22Rv1 (cell line): ENCODE measurements around the gene SIRT7.

Experiments
- H3K27ac ChIP-seq: fragments of 450-650 bp; 2 replicates; pipeline ENCODE4 v1.5.1; 2017
- ZFX ChIP-seq: fragments of 450-650 bp; IDR thresholded peaks from 2 replicates; pipeline ENCODE4 v1.6.1; 2017; ENCODE audit warnings: antibody characterized with exemption, borderline replicate concordance
- TF ChIP-seq, protein P1 (sequence below): fragments of 450-650 bp; IDR thresholded peaks from 2 replicates; pipeline ENCODE4 v1.5.1; 2017; ENCODE audit warnings: mild to moderate bottlenecking

Gene SIRT7

DNA sequence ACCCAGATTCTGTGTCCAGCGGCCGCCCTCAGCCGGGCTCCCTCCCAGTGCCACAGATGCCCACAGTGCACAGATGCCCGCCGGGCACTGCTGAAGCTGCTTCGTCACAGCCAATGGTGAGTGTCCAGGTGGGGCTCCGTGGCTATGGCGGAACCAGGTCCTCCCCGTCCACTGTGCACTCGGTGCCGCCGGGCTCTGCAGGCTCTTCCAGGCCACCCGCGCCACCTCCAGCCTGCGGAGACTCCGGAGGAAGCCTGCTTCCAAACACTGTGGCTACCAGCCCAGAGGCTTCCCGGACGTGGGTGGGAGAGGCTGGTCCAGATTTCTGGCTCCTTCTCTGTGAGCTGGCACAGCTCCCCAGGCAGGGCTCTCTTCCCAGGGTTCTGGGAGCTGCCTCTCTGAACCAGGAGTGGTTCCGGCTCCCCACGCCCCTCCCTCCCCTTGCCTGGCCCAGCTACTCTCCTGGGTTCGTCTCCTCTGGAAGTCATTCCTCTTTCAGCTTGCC lies 22.0 kb upstream of the SIRT7 start:
- no peak overlapping the region for H3K27ac ChIP-seq
- TF ChIP-seq, protein P1, sequence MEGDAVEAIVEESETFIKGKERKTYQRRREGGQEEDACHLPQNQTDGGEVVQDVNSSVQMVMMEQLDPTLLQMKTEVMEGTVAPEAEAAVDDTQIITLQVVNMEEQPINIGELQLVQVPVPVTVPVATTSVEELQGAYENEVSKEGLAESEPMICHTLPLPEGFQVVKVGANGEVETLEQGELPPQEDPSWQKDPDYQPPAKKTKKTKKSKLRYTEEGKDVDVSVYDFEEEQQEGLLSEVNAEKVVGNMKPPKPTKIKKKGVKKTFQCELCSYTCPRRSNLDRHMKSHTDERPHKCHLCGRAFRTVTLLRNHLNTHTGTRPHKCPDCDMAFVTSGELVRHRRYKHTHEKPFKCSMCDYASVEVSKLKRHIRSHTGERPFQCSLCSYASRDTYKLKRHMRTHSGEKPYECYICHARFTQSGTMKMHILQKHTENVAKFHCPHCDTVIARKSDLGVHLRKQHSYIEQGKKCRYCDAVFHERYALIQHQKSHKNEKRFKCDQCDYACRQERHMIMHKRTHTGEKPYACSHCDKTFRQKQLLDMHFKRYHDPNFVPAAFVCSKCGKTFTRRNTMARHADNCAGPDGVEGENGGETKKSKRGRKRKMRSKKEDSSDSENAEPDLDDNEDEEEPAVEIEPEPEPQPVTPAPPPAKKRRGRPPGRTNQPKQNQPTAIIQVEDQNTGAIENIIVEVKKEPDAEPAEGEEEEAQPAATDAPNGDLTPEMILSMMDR: no peak
- TF ChIP-seq ZFX: no peak

DNA sequence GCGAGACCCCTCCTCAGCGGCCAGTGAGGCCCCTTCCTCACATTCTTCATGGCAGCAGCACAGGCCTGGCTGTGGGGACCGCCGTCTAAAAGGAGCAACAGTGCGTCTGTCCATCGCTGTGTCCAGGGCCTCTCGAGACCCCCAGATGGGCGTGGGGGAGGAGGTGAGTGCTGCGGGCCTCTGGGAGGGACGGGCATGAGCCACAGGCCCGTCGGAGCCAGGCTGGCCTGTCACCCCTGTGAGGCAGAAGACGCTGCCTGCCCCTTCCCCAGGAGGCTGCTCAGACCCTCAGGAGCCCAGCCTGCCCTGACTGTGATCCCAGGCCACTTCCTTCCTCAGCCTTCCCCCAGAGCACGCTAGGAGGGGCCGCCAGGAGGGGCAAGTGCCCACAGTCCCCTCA lies 21.2 kb upstream of the SIRT7 start:
- no peak for TF ChIP-seq ZFX
- TF ChIP-seq, protein P1: no peak
- H3K27ac ChIP-seq: no peak overlapping the region

DNA sequence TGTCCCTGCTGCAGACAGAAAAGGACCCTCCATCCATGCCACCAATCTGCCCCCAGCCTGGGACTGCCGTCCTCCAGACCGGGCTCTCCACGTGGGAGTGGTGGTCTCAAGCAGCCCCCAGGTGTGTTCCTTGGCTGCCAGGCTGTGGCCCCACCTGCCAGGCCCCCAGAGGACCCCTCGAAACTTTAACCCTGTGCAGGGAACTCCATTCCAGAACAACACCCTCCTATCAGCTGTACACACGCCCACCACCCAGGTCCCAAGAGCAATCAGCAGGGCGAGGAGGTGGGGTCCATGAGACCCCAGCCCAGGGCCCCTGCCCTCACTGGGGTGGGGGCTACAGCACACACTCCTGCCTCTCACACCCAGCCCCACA lies 17.7 kb upstream of the SIRT7 start:
- TF ChIP-seq, protein P1: no peak
- no peak for TF ChIP-seq ZFX
- peak overlapping the region; percentile 74 for H3K27ac ChIP-seq

DNA sequence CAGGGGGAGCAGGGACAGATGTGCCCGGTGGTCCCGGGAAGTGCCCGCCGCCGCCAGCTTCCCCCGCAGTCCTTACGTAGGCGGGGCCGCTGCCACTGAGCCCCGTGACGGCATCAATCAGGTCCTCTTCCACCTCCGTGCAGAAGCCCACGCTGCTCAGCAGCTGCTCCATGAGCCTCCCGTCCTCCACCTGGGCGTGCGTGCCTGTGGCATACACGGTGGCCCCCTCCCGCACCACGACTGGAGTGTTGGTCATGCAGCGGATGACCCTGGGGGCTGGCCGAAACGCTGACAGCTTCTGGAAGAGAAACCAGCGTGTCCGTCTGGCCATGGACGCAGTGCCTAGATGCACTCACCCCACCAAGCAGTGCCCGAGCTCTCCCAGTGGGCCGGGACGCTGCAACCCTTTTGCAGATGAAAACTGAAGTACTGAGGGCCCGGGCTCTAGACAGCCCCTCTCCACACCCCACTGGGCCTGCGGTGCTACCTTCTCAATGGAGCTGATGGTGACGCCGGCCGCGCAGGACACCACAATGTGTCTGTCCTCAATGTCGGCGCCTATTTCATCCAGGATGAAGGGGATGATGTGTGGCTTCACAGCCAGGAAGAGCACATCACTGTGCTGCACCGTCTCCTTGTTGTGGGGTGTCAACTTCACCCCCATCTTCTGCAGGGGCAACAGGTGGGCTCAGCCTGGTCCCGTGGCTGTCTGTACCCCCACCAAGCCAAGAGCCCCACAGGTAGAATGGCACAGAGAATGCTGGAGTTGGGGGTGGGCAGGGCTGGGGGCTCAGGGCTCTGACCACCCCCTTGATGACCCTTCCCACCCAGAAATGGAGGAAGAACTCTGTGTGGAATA lies 17.1 kb upstream of the SIRT7 start:
- H3K27ac ChIP-seq: no peak overlapping the region
- TF ChIP-seq, protein P1: no peak
- TF ChIP-seq ZFX: no peak

DNA sequence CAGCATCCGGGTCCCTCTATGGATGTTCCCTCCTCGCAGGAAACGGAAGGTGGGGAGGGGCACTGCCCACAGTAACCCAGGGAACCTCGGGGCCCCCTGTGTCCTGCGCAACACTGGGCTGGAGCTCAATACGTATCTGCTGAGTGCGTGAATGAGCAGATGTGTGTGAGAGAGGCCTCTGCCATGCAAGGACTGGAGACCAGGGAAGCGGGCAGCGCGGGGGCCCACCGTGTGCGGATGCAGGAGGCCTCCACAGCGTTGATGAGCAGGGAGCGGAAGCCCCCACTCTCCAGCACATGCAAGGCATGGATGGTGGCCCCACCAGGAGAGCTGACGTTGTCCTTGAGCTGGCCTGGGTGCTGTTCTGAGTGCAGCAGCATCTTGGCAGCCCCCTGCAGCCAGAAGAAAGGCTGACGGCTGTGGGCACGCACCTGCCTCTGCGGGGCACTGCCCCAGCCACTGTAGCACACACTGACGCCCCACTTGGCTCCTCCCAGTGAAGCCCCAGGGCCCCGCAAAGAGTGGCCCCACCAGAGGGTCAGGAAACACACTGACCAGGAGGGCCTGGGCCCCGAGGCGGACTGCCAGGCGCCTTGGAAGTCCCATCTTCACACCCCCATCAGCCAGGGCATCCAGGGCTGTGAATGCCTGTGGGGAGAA lies 16.3 kb upstream of the SIRT7 start:
- TF ChIP-seq, protein P1: no peak
- no peak for TF ChIP-seq ZFX
- H3K27ac ChIP-seq: no peak overlapping the region

DNA sequence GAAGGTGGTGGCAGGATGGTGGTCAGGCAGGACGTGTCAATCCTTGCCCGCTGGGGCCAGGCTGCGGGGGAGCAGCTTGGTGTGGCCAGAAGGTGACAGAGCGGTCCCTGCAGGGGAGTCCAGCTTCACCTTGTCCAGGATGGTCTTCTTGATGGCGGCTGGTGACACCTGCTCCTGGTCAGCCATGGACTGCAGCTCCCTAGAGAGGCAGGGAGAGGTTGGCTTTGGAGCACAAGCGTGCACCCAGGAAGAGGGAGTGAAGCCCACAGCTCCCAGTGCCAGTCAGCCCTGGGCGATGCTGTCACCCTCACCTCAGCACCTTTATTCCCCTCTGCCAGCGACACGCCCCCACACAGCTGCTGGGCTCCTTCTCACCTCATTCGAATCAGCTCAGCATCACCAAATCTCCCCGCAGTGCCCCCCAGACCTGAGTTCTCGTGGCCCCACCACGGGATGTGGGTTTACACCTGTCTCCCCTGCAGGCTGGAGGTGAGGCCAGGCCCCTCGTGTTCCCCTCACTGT lies 15.3 kb upstream of the SIRT7 start:
- TF ChIP-seq, protein P1: no peak
- TF ChIP-seq ZFX: no peak
- no peak overlapping the region for H3K27ac ChIP-seq
